Muscle layer of colon (tissue), 2 donors: Measurements from ENCODE around the gene CPHXL.
A peak's percentile ranks its signal among the peaks of the same experiment; 100 is the strongest.

Experiments
- H3K27ac ChIP-seq: one replicate; pipeline ENCODE4 v1.7.0; 2013; ENCODE audit warnings: low read depth, mild to moderate bottlenecking, low read length, moderate library complexity
- H3K27me3 ChIP-seq, 2 donors: one replicate each; pipeline ENCODE4 v1.7.0; 2013; ENCODE audit warnings: low read length in 2 of 2, mild to moderate bottlenecking in 2 of 2; ENCODE audit not compliant: insufficient read depth in 2 of 2, control insufficient read depth in 1 of 2
- H3K36me3 ChIP-seq: one replicate; pipeline ENCODE4 v1.7.0; 2013; ENCODE audit warnings: mild to moderate bottlenecking, low read length; ENCODE audit not compliant: insufficient read depth
- H3K4me1 ChIP-seq: one replicate; pipeline ENCODE4 v1.7.0; 2013; ENCODE audit warnings: mild to moderate bottlenecking, low read length; ENCODE audit not compliant: insufficient read depth
- H3K4me3 ChIP-seq, 2 donors: one replicate each; pipeline ENCODE4 v1.7.0; 2013; ENCODE audit warnings: low read length in 2 of 2, low read depth in 1 of 2, mild to moderate bottlenecking in 1 of 2, moderate library complexity in 1 of 2
- H3K9ac ChIP-seq: one replicate; pipeline ENCODE4 v1.7.0; 2013; ENCODE audit warnings: low read length
- H3K9me3 ChIP-seq: one replicate; pipeline ENCODE4 v1.7.0; 2013; ENCODE audit warnings: mild to moderate bottlenecking, low read length
- donor health status: abdominal sarcoma.
- donor health status: Adenocarcinoma of cecum.

Gene CPHXL

DNA sequence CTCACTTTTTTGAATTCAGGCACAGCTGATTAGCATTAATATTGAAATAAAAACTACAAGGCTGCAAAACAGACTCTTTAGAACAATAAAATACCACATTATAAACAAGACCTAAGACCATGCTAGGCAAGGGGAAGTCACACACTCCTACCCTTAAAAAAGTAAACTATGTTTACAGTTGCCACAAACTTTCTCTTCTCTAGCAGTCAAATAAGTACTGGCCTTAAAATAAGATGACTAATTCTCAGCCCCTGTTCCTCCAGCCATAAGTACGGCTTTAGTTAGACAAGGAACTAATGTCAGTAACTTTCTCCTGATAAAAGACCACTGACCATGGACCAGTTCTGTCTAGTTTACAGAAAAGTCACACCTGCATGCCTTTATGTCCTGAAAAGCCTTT is 19.5 kb upstream of the CPHXL start:
- Histone ChIP-seq H3K9me3 (no peaks in the 10 kb centered on the region), H3K4me1 (no peaks in the 10 kb centered on the region), H3K4me3 (no peak overlapping the region), H3K27me3 (no peaks in the 10 kb centered on the region), H3K27ac (no peak overlapping the region), H3K9ac (no peak overlapping the region), H3K36me3 (no peaks in the 10 kb centered on the region)

DNA sequence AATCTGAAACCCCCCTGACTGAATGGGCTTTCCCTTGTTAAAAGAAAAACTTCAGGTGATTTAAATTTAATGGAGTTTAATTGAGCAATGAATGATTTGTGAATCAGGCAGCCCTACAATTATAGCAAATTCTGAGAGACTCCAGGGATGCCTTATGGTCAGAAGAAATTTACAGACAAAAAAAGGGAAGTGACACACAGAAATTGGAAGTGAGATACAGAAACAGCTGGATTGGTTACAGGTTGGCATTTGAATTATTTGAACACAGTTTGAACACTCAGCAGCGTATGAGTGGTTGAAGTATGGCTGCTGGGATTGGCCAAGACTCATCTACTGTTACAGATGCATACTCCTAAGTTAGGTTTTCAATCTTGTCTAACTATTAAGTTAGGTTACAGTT is 19.0 kb upstream of the CPHXL start:
- Histone ChIP-seq H3K4me1 (no peaks in the 10 kb centered on the region), H3K36me3 (no peaks in the 10 kb centered on the region), H3K9ac (no peak overlapping the region), H3K9me3 (no peaks in the 10 kb centered on the region), H3K27me3 (no peaks in the 10 kb centered on the region), H3K4me3 (no peak overlapping the region), H3K27ac (no peak overlapping the region)

DNA sequence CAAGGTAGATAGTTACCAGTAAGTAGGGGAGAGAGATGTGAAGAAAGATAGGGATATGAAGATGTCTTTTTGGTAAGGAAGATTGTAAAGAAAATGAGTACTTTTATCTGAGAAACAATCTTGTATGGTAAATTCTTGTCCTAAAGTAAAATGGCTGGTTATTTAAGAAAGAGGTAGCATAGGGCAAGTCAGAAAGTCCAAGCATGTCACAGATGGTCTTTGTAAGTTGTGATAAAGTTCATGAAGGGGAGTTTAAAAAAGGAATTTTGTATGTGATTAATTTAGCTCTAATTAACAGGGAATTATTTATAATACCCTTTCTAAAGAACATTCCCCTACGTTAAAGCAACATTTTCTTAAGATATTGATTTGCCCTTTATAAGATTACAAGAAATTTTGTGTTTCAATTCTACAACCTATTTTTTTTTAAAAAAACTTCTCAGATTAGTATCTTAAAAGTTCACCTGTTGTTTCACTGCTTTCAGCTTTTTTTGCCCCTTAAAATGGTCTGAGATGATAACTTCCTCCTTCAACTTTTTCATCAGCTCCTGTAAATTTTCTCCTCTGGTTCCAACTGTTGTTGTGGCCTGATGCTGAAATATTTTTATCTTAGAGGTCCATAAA is 16.2 kb upstream of the CPHXL start:
- H3K27ac ChIP-seq, result no peak overlapping the region
- H3K36me3 ChIP-seq, result no peaks in the 10 kb centered on the region
- H3K27me3 ChIP-seq, result no peaks in the 10 kb centered on the region
- H3K9me3 ChIP-seq, result no peaks in the 10 kb centered on the region
- H3K9ac ChIP-seq, result no peak overlapping the region
- H3K4me3 ChIP-seq, result no peak overlapping the region
- H3K4me1 ChIP-seq, result no peaks in the 10 kb centered on the region

DNA sequence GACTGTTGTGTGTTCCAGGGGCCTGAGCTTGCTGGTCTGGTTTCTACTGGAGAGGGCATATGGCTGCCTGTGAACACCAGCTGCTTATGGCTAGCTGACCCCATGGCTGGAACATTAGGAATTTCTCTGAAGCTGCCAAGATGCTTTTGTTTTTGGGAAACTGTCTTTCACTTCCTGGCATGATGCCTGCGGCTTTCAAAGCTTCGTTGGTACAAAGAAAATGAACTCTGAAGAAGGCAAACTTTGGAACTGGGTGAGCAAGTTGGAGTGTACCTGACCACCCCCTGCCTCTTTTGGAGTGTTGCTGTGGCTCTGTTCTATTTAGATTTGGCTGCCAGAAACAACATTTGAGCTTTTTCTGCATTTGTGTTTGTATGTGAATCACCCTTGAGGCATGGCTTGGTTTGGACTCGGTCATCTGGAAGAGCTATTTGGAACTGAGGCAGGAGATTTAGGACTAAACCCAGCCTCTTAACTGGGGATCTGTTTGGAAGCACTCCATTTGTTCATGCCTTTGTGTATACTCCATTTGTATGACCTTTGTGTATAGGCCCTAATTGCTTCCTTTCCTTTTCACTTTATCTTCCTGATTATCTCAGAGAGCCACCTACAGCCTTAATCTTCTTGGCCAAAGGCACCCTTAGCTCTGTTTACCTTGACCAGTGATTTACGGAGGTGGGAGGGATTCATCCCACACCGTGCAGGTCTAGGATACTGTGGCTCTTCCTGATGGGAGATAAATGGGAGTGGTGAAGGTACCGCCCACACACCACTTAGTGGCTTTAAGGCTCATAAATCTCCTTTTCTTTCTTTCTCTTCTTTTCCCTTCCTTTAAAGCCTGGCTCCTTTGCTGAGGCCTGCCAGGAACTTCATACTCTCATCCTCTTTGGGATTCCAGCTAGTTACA is 7.3 kb upstream of the CPHXL start:
- no peak overlapping the region for H3K9ac ChIP-seq
- peak overlapping the region; percentile 57 for H3K27ac ChIP-seq
- no peaks in the 10 kb centered on the region for H3K9me3 ChIP-seq
- no peaks in the 10 kb centered on the region for H3K27me3 ChIP-seq
- H3K36me3 ChIP-seq, result no peaks in the 10 kb centered on the region
- H3K4me1 ChIP-seq, result peaks cover 20% of the 10 kb centered on the region
- H3K4me3 ChIP-seq, result peak overlapping the region in 1 of 2 donors; percentile 19

DNA sequence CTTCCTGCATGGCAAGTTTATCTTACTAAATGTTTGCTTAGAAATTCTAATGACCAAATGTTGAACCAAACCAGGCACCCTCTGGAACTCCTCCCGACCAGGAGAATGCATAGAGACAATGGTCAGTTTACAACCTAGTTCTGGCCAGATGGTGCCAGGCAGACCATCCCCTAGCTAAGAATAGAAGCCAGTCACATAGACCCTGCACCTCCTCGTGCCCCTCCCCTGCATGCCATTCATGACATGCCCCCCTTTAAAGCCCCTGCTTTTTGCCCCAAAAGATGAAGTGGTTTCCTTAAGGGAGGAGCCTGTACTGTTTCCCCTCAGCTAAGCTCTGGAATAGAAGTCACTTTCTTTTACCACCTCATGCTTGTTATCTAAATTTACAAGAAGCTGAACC is 6.6 kb upstream of the CPHXL start:
- Histone ChIP-seq H3K4me1 (peaks cover 20% of the 10 kb centered on the region), H3K36me3 (no peaks in the 10 kb centered on the region), H3K9me3 (no peaks in the 10 kb centered on the region), H3K9ac (no peak overlapping the region), H3K27me3 (no peaks in the 10 kb centered on the region), H3K27ac (peak overlapping the region; percentile 57), H3K4me3 (peak overlapping the region in 1 of 2 donors; percentile 19)

DNA sequence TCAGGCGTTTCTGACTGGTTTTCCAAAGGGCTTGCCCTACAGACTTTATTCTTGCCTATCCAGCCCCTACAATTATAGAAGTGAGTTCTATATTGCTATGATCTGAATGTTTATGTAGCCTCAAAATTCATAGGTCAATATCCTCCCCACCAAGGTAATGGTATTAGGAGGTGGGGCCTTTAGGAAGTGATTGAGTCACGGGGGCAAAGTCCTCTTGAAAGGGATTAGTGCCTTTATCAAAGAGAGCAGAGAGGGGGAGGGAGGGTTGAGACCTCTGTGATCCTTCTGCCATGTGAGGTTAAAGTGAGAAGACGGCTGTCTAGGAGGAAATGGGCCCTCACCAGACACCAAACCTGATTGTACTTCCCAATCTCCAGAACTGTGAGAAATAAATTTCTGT is 931 bp upstream of the CPHXL start:
- H3K9me3 ChIP-seq, result no peaks in the 10 kb centered on the region
- no peak overlapping the region for H3K27ac ChIP-seq
- H3K4me3 ChIP-seq, result no peak overlapping the region
- H3K9ac ChIP-seq, result no peak overlapping the region
- no peaks in the 10 kb centered on the region for H3K4me1 ChIP-seq
- no peaks in the 10 kb centered on the region for H3K27me3 ChIP-seq
- H3K36me3 ChIP-seq, result no peaks in the 10 kb centered on the region

DNA sequence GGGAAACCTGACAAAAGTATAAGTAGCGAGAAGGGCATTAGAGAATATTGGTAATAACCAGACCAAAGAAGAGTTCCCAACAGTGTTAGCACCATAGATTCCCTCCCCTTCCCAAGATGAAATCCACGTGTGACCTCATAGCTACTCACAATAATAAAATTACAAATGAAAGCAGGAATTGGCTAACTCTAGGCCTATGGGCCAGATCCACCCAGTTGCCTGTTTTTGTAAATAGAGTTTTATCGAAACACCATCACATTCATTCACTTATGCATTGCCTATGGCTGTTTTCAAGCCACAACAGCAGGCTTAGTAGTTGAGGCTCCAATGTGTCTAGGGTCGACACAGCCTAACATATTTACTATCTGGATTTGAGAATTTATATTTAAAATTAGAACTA is 7.8 kb downstream of the CPHXL start:
- Histone ChIP-seq H3K9me3 (no peaks in the 10 kb centered on the region), H3K4me3 (no peak overlapping the region), H3K27ac (no peak overlapping the region), H3K4me1 (no peaks in the 10 kb centered on the region), H3K36me3 (no peaks in the 10 kb centered on the region), H3K9ac (no peak overlapping the region), H3K27me3 (no peaks in the 10 kb centered on the region)

DNA sequence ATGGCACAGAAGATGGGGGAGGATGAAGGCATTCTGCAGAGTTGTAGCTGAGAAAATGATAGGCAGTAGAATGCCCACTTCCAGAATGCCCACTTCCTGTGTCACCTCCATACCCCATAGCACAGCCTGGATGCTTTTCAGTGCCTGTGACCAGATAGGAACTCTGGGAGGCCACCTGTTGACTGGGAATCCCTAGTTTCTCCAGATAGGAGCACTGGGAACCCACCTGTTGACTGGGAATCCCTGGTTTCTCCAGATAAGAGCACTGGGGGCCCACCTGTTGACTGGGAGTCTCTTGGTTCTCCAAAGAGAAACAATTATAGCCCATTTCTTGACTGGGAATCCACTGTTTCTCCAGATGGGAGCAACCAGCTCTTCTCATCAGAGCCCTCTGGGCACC is 11.6 kb downstream of the CPHXL start:
- Histone ChIP-seq H3K4me3 (no peak overlapping the region), H3K27me3 (no peaks in the 10 kb centered on the region), H3K36me3 (no peaks in the 10 kb centered on the region), H3K4me1 (no peaks in the 10 kb centered on the region), H3K27ac (no peak overlapping the region), H3K9ac (no peak overlapping the region), H3K9me3 (no peaks in the 10 kb centered on the region)

DNA sequence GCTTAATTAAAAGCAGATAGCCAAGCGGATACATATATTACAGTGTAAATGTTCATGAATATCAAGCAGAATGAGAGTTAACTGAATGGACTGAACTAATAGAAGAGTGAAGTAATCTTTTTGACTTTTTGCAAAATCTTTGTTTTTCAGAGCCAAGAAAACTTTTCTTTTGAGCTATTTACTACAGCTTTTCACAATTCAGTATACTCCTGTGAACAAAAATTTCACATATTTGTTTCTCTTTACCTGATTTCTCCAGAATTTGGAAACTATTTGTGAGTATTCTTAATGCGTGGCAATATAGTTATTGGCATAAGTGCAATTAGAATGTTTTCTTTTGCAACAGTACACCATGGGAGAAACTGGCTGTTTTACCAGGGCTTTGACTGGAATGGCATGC is 15.9 kb downstream of the CPHXL start:
- Histone ChIP-seq H3K4me1 (no peaks in the 10 kb centered on the region), H3K9me3 (no peaks in the 10 kb centered on the region), H3K27ac (no peak overlapping the region), H3K36me3 (no peaks in the 10 kb centered on the region), H3K4me3 (no peak overlapping the region), H3K27me3 (no peaks in the 10 kb centered on the region), H3K9ac (no peak overlapping the region)

DNA sequence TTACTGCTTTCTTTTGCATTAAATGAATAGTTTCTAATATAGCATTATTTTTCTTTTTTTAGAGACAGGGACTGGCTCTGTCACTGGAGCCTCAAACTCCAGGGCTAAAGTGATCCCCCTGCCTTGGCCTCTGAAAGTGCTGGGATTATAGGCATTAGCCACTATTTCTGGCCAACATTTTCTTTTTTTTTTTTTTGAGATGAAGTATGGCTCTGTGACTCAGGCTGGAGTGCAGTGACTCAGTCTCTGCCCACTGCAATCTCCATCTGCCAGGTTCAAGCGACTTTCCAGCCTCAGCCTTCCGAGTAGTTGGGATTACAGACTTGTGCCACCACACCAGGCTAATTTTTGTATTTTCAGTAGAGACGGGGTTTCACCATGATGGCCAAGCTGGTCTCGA is 23.0 kb downstream of the CPHXL start:
- H3K27me3 ChIP-seq, result no peaks in the 10 kb centered on the region
- H3K9me3 ChIP-seq, result no peaks in the 10 kb centered on the region
- H3K9ac ChIP-seq, result no peak overlapping the region
- H3K27ac ChIP-seq, result no peak overlapping the region
- H3K36me3 ChIP-seq, result no peaks in the 10 kb centered on the region
- no peaks in the 10 kb centered on the region for H3K4me1 ChIP-seq
- no peak overlapping the region for H3K4me3 ChIP-seq

DNA sequence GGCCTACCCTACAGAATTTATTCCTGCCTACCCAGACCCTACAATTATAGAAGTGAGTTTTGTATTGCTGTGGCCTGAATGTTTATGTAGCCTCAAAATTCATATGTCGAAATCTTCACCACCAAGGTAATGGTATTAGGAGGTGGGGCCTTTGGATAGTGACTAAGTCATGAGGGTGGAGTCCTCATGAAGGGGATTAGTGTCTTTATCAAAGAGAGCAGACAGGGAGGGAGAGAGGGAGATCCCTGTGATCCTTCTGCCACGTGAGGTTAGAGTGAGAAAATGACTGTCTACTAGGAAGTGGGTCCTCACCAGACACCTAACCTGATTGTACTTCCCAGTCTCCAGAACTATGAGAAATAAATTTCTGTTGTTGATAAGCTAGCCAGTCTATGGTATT is 24.0 kb downstream of the CPHXL start:
- Histone ChIP-seq H3K4me3 (no peak overlapping the region), H3K27ac (no peak overlapping the region), H3K9ac (no peak overlapping the region), H3K9me3 (no peaks in the 10 kb centered on the region), H3K36me3 (no peaks in the 10 kb centered on the region), H3K27me3 (no peaks in the 10 kb centered on the region), H3K4me1 (no peaks in the 10 kb centered on the region)

DNA sequence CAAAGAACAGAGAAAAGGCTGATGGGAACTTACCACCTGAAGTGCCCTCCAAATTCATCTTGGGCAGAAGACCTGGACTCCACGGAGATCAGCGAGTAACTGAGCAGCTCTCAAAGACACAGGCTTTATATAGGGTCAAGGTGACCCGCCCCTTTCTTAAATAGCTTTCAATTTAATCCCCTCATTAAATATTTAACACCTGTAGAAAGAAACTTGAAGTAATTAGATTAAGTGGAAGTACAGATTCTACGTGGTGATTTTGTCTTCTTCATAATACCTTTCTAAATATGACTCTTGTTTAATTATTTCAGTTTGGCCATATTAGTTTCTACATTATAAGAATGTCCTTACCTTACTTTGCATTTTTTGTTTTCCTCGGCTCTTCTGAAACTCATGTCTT is 24.9 kb downstream of the CPHXL start, which contains the start of gene DUXB:
TSS of gene DUXB (minus strand) at position 101 of the 400 bp plus-strand sequence. CDS start at position 58, 43 bp downstream.
- no peak within 1 kb of the TSS for H3K27ac ChIP-seq
- H3K36me3 ChIP-seq, result no peaks in the 10 kb centered on the region
- no peak within 1 kb of the TSS for H3K4me3 ChIP-seq
- no peaks in the 10 kb centered on the region for H3K27me3 ChIP-seq
- no peaks in the 10 kb centered on the region for H3K4me1 ChIP-seq
- H3K9me3 ChIP-seq, result no peaks in the 10 kb centered on the region
- H3K9ac ChIP-seq, result no peak within 1 kb of the TSS
